Measurements from ENCODE around the gene SOHLH2.

The SOHLH2 gene

DNA sequence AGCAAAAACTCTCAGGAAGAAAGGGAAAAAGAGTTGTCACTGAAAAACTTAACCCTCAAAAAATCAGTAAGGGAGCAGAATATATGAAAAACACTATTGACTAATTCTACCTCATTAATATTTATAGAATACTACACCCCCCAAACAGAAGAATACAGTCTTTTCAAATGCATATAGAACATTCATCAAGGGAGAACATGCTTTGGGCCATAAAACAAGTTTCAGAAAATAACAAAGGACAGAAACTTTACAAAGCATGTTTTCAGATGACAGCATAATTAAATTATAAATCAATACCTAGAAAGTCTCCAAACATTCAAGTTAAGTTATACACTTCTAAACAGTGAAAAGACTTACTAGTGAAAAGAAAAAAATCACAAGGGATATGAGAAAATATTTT is 30.5 kb downstream of the SOHLH2 start:
- DNase-seq (ENCODE audit: low read depth) = no peak

DNA sequence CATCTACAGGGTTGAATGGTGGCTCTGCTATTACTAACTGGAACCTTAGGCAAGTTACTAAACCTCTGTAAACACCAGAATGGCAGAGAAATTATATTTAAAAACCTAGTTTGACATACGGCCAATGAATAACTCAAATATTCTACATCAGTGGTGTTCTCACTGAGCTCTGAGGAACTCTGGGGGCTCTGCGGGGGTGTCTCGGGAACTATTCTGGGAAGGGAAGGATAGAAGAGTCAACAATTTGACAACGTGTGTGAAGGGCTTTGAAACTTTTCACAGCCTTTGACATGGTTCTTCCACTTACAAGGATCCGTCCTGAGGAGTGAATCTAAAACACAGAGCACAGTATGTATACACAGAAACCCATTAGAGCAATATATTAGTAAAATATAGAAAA is 38.7 kb downstream of the SOHLH2 start:
- no peak for DNase-seq (ENCODE audit: low read depth)

DNA sequence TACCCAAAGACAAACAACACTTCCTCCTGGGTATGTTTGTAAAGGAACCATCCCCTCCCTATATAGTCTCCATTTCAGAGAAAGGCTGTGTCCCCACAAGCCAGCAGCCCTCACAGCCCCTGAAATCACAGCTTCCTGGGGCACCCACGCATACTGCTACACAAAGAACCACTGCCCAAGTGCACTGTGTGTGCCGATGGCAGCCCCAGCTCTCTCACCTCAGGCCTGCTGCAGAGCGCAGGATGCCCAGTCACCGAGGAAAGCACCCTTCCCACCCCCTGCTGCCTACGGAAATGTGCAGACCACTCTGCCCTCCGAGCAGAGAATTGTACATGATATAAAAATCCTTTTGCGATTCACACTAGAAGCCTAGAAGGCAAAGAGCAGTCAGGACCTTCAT is 39.4 kb downstream of the SOHLH2 start:
- no peak for DNase-seq (ENCODE audit: low read depth)

DNA sequence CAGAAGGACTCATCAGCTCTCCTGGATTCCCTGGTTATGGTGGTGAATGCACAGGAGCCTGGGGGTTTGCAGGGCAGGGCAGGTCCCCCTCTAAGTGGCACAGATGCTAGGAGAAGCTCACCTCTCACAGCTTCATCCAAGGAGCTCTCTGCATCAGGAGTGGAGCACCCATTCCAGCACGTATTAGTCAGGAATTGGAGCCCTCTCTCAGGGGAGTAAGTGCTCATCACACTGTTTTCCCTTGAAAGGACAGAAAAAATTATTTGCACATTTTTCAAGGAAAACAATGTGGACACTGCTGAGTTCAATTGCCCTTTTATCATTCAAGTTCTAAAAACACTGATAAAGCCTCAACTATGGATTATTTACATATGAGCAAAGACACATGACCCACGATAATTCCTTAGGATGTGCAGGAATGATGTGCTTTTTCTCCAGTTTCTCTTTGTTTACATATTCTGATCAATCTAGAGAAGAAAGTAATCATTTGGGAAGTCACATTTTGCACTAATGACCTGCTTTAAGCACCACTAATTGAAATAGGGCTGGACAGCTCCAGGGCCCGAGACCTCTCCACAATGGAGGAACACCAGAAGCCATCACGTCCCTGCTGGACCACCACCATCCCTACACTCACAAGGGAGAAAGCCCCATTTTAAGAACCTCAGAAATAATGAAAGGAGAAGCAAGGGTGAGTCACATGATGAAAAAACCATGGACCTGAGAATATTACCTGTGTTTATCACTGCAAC is 40.6 kb downstream of the SOHLH2 start:
- no peak for DNase-seq (ENCODE audit: low read depth)

DNA sequence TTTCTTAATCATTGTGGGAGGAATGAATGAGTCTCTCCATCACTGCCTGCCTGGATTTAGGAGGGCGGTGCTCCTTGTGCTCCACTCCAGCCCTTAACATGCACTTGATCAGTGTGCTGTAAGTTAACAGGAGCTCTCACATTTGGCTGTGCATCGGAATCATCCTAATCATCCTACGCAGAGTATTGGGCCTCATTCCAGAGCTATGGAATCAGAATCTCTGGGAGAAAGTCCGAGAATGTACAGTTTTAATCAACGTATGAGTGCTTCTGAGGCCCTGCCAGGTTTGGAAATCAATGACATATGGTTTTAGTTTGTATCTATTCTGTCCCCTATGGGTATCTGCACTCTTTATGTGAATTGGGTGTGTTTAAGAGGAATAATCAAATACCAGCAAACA is 48.3 kb downstream of the SOHLH2 start:
- no peak for DNase-seq (ENCODE audit: low read depth)

DNA sequence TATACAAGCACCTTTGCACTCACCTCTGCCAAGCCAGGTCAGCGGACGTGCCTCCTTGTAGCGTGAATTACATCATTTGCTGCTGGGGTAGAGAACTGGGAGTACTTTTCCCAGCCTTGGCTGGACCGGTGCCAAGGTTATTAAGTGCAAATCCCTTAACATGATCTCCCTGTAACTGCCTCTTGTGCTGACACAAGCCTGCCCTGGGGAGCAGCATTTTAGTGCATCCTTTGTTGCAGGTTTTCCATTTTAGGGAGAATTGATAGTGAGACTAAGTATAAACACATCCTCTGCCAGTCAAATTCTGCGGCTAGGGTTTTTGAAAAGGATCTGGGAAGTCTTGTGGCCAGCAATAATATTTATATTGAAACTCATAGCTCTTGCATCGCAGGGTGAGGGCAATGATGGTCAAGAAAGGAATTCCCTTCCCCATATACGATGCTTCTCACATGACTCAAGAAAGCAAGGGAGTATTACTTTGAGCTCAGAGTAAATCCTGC is 50.5 kb downstream of the SOHLH2 start:
- DNase-seq (ENCODE audit: low read depth) = no peak

DNA sequence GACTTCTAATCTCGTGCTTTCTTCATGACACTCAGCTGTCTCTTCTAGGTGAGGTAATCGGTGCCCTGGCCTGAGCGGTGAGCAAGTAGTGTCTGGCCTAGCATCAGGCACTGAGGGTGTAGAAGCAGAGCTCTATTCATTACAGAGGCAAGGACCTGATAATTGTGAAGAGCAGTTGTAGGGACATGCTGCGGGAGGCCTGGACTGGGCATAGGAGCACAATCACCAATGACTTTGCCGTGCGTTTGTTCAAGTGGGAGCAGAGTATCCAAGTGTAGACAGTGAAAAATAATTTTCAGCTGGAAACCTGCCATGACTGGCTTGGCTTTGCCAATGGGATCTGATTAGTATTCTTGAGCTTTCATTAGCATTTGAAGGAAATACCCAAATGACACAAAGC is 51.1 kb downstream of the SOHLH2 start:
- DNase-seq (ENCODE audit: low read depth) = no peak

DNA sequence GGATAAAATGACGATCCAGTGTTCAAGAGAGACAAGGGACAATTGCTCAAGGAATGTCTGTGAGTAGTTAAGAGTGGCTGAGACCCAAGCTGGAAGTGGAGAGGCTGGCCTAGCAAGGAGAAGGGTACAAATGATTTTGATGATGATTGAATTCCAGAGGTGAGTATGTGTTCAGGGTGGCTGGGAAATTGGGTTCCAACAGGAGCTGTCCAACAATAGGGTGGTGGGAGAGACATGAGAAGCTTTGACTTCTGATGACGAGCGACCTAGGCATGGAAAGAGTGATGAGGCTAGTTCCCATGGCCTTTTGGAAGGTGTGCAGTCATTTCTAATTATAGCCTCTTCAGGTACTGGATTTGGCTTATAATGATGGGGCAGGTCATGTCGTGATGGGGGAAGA is 54.1 kb downstream of the SOHLH2 start:
- DNase-seq (ENCODE audit: low read depth) = no peak

DNA sequence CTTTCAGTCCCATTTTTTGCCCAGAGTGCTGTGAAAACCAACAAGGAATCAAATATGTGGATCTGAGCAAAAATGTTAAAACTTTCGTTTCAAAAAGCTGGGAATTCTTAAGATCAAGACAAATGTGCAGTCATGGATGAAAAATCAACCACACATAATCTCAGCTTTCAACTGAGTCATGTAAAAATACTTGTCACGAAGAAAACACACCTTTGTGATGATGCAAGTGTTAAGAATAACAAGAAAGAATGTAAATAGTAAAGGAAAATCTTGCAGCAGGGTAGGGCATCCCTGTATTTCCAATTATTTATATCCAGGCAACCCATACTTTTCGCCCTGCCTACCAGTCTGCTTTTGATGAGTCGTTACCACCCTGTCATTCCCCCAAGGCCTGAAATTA is 55.7 kb downstream of the SOHLH2 start:
- no peak for DNase-seq (ENCODE audit: low read depth)

DNA sequence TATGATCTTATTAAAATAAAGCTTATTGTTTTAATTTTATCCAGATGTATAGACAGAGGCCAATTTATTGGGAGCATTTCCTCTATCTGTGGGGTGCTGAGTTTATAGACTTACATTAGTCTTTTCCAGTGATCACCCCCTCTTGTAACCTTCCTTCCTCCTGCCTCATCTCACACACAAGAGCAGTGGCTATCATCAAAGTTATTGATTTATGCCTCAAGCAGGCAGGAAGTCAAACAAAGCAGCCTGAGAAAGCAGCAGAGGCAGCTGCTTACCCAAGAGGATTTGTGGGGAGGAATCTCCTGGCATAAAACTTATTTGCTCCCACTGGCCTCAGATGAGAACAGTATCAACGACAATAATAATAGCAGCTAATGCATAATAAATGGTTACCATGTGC is 56.9 kb downstream of the SOHLH2 start:
- no peak for DNase-seq (ENCODE audit: low read depth)

DNA sequence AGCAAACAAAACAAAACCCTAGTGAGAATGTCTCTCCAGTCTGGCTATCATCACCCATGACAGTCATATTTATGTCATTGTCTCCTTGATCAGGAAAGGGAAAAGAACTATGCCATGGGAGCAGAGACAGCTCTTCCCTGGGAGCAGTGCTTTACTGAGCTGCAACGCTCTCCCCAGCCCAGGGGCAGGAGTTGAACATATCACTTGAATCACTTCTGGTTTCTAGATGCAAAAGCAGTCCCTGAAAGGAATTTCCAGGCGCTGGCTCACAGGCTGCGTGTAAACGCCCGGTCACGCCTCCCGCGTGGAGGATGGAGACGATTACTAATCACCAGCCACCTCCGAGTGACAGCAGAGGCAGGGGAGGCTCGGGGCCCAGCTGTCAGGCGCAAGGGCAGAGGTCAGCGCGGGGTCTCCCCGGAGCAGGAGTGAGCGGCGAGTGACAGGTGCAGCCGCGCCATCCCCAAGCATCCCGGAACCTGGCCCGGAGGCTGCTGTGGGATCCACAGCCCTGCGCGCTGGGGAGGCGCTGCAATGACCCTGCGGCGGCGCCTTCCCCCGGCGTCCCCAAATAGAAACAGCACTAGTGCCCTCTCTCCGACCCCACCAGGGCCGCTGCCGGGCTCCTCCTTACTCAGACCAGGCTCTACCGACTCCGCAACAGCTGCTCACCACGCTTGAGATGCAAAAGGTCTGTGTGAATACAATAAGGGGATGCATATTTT is 59.6 kb downstream of the SOHLH2 start:
- DNase-seq (ENCODE audit: low read depth) = no peak

DNA sequence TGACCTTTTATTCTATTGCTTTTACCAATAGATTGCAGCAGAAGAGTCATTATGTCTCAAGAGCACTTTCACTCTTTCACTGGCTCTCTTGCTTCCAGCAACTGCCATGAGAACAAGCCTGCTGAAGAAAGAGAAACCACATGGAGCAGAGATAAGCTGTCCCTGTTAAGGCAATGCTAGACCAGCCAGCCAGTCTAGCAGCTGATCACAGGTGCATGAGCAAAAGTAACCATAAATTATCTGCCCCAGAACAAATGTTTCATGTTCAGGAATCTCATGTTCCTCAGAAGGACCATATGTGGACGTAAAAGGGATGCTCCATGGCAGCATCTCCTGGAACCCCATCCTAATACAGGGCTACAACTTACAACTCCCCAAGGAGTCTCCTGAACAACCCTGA is 62.8 kb downstream of the SOHLH2 start:
- no peak for DNase-seq (ENCODE audit: low read depth)

DNA sequence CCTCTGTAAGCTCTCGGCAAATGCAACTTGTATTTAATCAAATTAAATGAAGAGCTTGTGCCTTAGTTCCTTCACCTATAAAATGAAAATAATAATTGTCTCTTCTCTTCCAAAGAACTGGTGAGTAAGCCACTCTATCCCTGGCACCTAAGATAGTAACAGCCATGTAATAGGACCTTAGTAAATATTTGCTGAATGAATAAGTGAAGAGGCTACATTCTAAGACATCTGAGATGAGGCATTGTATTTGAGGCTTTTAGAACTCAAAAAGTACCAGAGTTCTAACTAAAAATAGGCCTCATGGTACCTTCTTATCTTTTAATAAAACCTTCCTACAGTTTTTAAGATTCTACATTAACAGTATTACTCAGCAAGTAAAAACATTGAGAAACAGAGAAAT is 65.9 kb downstream of the SOHLH2 start:
- no peak for DNase-seq (ENCODE audit: low read depth)

DNA sequence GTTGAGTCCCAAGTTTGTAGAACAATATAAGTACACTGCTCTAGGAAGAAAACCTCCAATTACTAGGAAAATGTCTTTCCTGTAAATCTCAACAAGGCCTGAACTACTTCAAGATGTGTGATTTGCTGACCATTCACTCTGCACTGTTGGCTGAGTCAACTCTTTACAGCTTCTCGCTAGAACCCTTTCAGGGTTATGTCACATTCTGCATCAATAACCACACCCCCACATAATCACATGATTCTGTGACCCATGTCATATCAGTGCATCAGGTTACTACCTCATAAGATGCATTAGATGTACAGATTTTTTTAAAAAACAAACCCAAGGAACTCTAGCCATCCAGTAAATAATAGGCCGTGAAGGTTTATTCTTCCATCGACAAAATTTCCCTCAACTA is 67.0 kb downstream of the SOHLH2 start:
- no peak for DNase-seq (ENCODE audit: low read depth)

DNA sequence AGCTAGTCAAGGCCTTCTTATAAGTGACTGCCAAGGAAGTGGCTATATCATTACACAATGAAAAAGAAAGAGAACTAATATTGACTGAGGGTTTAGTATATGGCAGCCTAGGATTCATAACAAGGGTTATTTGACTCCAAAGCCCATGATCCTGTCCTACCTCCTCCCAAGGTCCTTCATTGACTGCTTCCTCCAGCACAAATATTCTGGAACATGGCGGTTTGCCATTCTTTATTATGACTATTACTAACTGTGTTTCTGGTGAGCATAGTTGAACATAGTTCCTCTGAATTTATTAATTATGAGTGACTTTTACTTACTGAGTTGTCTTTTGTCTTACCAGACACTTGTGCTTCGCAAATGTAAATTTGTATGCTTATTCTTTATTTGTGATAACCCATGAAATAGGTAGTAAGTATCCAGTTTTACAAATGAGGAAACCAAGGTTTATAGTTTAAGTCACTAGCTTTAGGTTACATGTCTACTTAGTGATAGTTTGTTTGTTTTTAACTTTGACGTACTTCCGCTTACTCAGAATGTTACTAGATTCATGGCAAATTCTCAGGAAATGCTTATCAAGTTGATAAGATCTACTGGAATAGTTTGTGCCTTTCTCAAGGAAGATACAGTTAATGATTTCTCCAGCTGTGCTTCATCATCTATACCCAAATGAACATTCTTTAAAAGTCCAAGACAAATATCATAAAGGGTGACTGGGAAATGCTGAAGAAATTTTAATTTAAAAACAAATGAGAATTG is 67.7 kb downstream of the SOHLH2 start:
- no peak for DNase-seq (ENCODE audit: low read depth)

DNA sequence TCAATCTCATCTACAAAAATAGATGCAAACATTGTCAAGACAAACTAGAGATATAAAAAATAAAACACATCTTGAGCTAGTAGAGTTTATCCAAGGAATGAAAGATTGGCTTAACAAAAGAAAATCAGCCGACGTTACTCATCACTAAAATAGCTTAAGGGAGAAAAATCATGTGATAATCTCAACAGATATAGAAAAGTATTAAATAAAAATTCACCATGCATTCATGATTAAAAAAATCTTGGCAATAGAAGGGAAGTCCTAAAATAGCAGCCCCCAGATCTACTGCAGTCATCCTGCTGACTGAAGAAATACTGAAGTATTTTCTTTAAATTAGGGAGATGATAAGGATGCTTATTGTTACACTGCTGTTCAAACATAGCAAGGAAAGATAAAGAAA is 70.6 kb downstream of the SOHLH2 start:
- DNase-seq (ENCODE audit: low read depth) = no peak

DNA sequence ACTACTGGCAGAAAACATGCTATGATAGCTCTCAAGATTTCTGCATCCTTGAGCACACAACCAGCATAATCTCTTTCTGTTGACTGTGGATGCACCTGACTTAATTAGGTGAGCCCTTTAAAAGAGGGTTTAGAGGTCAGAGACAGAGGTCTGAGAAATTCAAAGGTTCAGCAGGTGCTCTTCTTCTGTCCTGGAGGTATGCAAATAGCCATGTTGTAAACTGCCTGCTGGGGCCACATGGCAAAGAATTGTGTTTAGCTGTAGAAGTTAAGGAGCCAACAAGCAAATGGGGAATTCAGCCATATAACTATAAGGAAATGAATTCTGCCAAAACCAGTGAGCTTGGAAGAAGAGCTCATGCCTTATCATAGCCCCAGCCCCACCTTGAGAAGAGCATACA is 71.6 kb downstream of the SOHLH2 start:
- no peak for DNase-seq (ENCODE audit: low read depth)

DNA sequence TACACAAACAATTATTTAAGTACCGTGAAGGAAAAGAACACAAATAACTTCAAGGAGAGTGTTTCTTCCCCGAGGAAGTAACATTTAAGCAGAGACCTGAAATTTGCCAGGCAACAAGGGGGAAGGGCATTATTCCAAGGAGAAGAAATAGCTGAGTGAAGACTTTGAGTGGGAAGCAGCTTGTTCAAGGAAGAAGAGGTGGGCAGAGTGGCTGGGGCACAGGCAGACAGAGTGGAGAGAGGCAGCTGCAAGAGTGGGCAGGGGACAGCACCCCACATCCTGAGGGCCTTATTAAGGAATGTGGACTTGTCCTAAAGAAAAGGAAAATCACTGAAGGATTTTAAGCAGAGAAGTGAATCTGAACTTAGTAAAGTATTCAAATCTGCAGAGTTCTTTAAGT is 78.5 kb downstream of the SOHLH2 start:
- DNase-seq (ENCODE audit: low read depth) = no peak

DNA sequence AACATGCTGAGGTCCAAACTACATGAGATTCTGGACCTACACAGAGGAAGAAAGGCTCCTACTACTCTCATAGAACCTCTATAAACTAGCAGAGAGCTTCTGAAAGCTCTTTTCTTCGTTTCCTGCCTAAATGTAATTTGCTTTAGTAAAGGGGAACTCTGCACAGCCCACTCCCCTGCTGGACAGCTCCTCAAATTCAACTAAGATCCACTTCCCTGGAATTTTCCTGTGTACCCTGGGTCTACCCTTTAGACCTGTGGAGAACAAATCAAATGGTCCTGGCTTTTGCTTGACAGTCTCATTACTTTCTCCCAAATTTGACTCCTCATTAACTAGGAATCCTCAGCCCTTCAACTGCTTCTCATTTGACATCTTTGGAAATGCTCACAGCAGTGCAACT is 79.7 kb downstream of the SOHLH2 start:
- no peak for DNase-seq (ENCODE audit: low read depth)

DNA sequence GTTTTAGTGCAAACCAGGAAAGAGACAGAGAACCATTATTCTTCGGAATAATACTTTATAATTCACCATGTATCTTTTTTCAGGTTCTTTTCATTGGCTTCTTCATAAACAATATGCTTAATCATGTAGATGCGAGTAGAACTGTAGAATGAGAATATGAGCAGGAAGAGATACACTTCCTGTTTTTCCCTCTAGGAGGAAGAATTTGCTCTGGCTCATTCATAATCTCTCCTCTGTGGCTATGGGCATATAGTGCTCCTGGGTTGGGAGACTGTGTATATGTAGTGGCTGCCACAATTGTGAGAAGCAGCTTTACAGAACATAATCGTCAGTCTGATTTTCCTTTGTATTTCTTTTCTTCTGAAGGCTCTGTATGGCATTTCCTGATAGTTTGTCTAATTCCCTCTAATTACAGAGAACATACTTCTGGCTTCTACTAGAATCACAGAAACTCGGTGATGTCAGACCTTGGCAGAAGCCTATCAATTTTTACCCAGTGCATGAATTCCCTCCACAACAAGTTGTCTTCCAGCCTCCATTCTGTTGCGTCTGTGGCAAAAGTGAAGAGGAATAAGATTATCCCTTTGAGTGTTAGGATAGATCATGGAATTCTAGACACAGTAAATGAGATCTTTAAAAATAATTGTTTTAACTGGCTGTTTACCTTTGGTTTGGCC is 80.3 kb downstream of the SOHLH2 start:
- no peak for DNase-seq (ENCODE audit: low read depth)

DNA sequence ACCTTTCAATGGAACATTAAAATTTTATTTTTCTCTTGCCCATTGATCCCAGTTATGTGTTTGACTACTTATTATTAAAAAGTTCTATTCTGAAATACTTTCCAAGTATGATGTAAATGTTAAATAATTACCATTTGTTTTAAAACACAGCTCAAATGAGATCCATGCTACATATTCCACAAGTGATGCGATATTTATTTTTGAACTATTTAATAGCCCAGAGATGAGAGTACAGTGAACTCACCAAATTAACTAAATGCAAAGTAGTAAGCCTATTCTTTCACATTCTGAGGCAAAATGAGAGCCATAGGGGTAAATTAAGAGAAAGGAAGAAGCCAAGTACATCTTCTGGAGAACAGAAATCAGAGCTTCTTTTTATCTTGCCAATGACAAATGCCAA is 82.0 kb downstream of the SOHLH2 start:
- DNase-seq (ENCODE audit: low read depth) = no peak

DNA sequence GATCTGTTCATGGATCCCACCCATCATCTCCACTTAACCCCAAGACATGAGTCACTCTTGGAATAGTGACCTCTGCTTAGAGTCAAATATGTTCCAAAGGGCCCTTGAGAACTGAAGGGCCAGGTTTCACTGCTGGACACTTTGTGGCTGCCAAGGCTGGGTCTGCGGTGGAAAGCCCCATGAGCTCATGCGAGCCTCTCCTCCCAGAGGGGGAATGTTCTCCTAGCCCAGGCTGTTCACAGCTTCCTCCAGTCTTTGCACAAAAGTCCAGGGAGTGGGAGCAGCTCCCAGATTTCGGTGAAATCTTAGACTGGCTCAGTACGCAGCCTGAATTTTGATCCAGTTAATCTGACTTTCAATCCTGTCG is 82.4 kb downstream of the SOHLH2 start:
- DNase-seq (ENCODE audit: low read depth) = no peak
